Gastrocnemius medialis (tissue), 4 donors: ENCODE measurements around the gene LDLRAD3. TPM values are rescaled to one million over a fixed set of nuclear protein-coding genes. Genes with fewer than 3 reads are reported as not detected.

Experiments used
- ATAC-seq, 2 donors: fragments of 150-250 bp; one replicate each; pipeline ENCODE4 v1.9.1; 2016
- DNase-seq, 2 donors: peaks; one replicate each; pipeline ENCODE4 v3.0.0-alpha.2; 2019
- H3K27ac ChIP-seq, 4 donors: fragments of 200-600 bp; sonication (generic); 1 replicate in 1 of 4; 2 replicates in 3 of 4; pipeline ENCODE4 v1.5.1; 2016 to 2018; ENCODE audit warnings: mild to moderate bottlenecking in 2 of 4, moderate library complexity in 1 of 4
- H3K27me3 ChIP-seq, 3 donors: fragments of 200-600 bp; sonication (generic) in 2 of 3; 1 replicate in 1 of 3; 2 replicates in 2 of 3; pipeline versions ENCODE4 v1.5.1 to v1.6.0; 2016 to 2019; ENCODE audit warnings: mild to moderate bottlenecking in 1 of 3, moderate library complexity in 1 of 3
- H3K36me3 ChIP-seq, 2 donors: fragments of 200-600 bp; sonication (generic) in 1 of 2; one replicate each; pipeline ENCODE4 v1.5.1; 2017 to 2018
- H3K4me1 ChIP-seq, 2 donors: fragments of 200-600 bp; sonication (generic) in 1 of 2; one replicate each; pipeline ENCODE4 v1.5.1; 2016 to 2017; ENCODE audit warnings: mild to moderate bottlenecking in 2 of 2
- H3K4me3 ChIP-seq, 4 donors: fragments of 200-600 bp; sonication (generic) in 3 of 4; 1 replicate in 1 of 4; 2 replicates in 3 of 4; pipeline ENCODE4 v1.5.1; 2016 to 2019; ENCODE audit warnings: mild to moderate bottlenecking in 2 of 4
- H3K9me3 ChIP-seq, 3 donors: fragments of 200-600 bp; sonication (generic) in 2 of 3; 1 replicate in 1 of 3; 2 replicates in 2 of 3; pipeline ENCODE4 v1.5.1; 2016 to 2019
- CTCF ChIP-seq, 5 experiments: fragments of 450-650 bp in 3 of 5; fragments of 200-600 bp in 2 of 5; sonication (generic) in 2 of 5; IDR thresholded peaks in 4 of 5; conservative IDR thresholded peaks in 1 of 5; 1 replicate in 4 of 5; 2 replicates in 1 of 5; pipeline ENCODE4 v1.5.1; 2016 to 2019; ENCODE audit warnings: antibody characterized with exemption in 5 of 5, mild to moderate bottlenecking in 3 of 5, moderate library complexity in 3 of 5
- POLR2A ChIP-seq, 2 donors: fragments of 450-650 bp; IDR thresholded peaks; one replicate each; pipeline ENCODE4 v1.6.1; 2017; ENCODE audit warnings: antibody characterized with exemption in 2 of 2, mild to moderate bottlenecking in 2 of 2, moderate library complexity in 2 of 2
- in situ Hi-C, 4 donors: fragments of 200-750 bp; cut with MboI; loops; one replicate each; pipeline versions ENCODE4 v1.15.0 to v1.8.0; 2017; ENCODE audit warnings: low sequenced_read_pairs in 4 of 4
- intact Hi-C: fragments of 100-400 bp; cut with DNase I; formaldehyde crosslinking; loops from one replicate; pipeline ENCODE4 v1.15.1; 2023; ENCODE audit warnings: low total_unique reads
- total RNA-seq, 4 donors: library from RNA; depleted of rRNA; stranded (reverse); fragments of >200 nt; gene quantifications; one replicate each; pipeline versions ENCODE4 v1.1.0 to v1.2.3, GENCODE V29; 2016

LDLRAD3 gene
- total RNA-seq, 4 donors from 2014 or later, result 6.1 to 12.8 (median 11.8) TPM

DNA sequence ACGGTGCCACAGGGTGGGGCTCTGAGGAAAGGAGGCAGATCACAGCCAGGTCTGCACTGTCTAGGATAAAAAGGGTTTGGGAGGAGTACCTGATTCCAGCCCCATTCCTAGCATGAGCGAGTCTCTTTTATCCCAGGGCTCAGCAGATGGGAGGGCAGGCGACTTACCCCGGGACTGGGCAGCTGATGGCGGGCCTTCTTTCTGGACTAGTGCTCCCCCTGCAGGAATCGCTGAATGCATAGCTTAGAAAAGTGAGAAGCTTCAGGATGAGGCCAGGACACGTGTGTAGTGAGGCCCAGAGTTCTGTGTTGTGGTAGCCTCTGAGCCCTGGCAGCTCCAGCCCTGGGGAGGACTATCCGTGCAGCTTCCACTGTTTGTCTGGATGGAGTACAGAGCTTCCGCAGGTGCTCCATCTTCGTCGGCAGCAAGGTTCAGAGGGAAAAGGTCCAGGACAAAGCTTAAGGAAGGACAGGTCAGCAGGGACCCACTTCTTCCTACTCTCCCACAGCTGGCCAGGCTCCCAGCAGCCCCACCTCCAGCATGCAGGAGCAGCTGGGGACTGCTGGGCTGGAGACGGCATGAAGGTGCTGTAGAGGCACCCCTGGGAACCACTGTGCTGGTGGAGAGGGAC lies 315.0 kb downstream of the LDLRAD3 start:
- no peak overlapping the region for H3K4me3 ChIP-seq

DNA sequence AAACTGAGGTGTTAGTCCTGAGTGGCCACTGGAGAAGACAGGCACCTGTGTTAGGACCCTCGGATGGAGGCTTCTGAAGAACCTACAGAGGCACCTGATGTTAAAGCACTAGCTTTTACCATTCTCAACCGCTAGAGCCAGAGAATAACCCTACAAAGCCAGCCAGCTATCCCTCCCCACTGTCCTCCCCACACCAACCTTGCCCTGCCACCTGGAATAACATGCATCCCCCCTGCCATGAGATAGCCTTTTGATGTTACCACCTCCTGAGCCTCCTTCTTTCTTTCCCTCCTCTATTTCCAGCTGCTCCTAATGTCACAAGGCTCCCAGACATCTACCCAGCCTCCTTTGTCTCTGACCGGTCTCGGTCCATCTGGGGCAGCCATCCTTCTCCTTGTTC lies 317.2 kb downstream of the LDLRAD3 start:
- Histone ChIP-seq H3K4me3 (no peak overlapping the region), H3K36me3 (no peaks in the 10 kb centered on the region), H3K27ac (no peak overlapping the region), H3K4me1 (no peaks in the 10 kb centered on the region), H3K9me3 (no peaks in the 10 kb centered on the region), H3K27me3 (no peaks in the 10 kb centered on the region)
- intact Hi-C loops, result loop anchor here (10.0 kb wide), 1 partner anchor 106 kb away; no protein-coding TSS in a partner anchor
- DNase-seq (no peak), ATAC-seq (no peak)
- no peak for TF ChIP-seq POLR2A (IDR thresholded peaks at IDR 0.05)
- TF ChIP-seq CTCF (IDR thresholded peaks at IDR 0.05 in 4 of 5, conservative IDR thresholded peaks at IDR 0.05 in 1 of 5), result no peak
- in situ Hi-C loops, result loop anchor here (5.0 to 25.0 kb wide), 5 partner anchors 224 to 649 kb away; partner anchors contain the start of gene FJX1 (in 2 of the 4)

More for the DNA sequence above, 315.0 kb downstream of the LDLRAD3 start:
- Histone ChIP-seq H3K27ac (no peak overlapping the region), H3K27me3 (no peaks in the 10 kb centered on the region), H3K4me1 (no peaks in the 10 kb centered on the region), H3K9me3 (no peaks in the 10 kb centered on the region), H3K36me3 (no peaks in the 10 kb centered on the region)
- in situ Hi-C loops, result loop anchor here (25.0 kb wide), 3 partner anchors 222 to 447 kb away; no protein-coding TSS in a partner anchor
- TF ChIP-seq POLR2A (IDR thresholded peaks at IDR 0.05) (no peak), CTCF (IDR thresholded peaks at IDR 0.05 in 4 of 5, conservative IDR thresholded peaks at IDR 0.05 in 1 of 5) (peak; percentile 27 to 60 (median 52))
- ATAC-seq, result peak; percentile 60 to 84
- peak; percentile 33 to 37 for DNase-seq
- intact Hi-C loops, result loop anchor here (1.0 to 2.0 kb wide), 2 partner anchors 437 to 642 kb away; no protein-coding TSS in a partner anchor

DNA sequence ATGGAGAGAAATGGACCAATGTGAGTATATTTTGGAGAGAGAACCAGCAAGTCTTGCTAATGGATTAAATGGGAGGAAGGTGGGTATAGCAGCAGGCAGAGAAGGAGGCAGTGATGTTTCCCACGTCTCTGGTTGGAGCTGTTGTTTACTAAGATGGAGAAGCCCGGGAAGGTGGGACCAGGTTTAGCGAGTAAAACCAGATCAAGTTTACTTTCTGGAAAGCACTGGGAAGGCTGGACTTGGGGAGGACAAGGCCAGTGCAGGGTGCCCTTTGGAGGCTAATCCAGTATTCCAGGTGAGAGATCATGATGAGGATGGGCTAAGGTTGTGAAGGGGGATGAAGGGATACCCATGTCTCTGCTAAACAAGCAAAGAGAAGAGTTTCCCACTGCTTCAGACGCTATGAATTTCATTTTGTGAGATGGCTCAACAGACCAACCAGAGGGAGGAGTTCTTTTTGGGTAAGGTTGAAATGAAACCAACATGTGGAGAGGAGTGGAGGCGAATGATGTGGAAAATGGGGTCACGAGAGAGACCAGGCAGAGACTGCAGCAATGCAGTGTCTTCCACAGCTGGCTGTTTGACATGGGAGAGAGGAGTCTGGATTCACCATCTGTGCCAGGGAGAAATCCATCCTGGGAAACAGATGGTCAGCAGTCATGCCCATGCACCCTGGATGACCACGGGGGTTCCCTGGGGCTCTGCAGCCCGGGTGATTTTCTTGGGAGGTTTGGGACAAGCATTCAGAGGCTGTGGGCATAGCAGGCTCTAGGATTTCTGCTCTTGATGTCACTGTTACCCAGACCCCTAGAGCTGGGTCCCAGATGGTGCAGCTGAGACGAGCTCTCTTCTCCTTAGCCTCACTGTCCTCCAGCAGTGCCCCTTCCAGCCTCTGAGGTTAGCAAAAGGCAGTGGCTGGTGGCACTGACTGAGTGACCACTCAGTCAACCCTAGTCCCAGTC lies 320.4 kb downstream of the LDLRAD3 start:
- no peaks in the 10 kb centered on the region for H3K4me1 ChIP-seq
- no peak for ATAC-seq
- in situ Hi-C loops, result loop anchor here (5.0 to 25.0 kb wide), 5 partner anchors 227 to 652 kb away; partner anchors contain the start of gene FJX1 (in 2 of the 4)

More for the DNA sequence above, 320.4 kb downstream of the LDLRAD3 start:
- no peak for DNase-seq
- H3K4me3 ChIP-seq, result no peak overlapping the region
- intact Hi-C loops, result loop anchor here (10.0 kb wide), 1 partner anchor 109 kb away; no protein-coding TSS in a partner anchor
- TF ChIP-seq CTCF (IDR thresholded peaks at IDR 0.05 in 4 of 5, conservative IDR thresholded peaks at IDR 0.05 in 1 of 5) (no peak), POLR2A (IDR thresholded peaks at IDR 0.05) (no peak)
- H3K27me3 ChIP-seq, result no peaks in the 10 kb centered on the region
- H3K9me3 ChIP-seq, result no peaks in the 10 kb centered on the region
- H3K36me3 ChIP-seq, result no peaks in the 10 kb centered on the region
- no peak overlapping the region for H3K27ac ChIP-seq
